Panc1 (cell line): ENCODE measurements around the gene PRDM10. TPM values are rescaled to one million over a fixed set of nuclear protein-coding genes. Genes with fewer than 3 reads are reported as not detected.

Source experiments
- ATAC-seq: fragments of 200-7000 bp; cut with Tn5 transposase; 2 replicates; pipeline ENCODE4 v1.9.1; 2020; ENCODE audit warnings: mild to moderate bottlenecking, moderate library complexity
- BruUV-seq: library from RNA; stranded (reverse); fragments of 400-500 nt; replicated peaks from 2 replicates; lab custom pipeline; 2021; lab: Mats Ljungman, UMichigan
- CTCF ChIA-PET: fragments of 300-600 bp; sonication (Branson Sonifier 250); formaldehyde crosslinking; loops from one replicate; lab custom pipeline; 2022; ENCODE audit warnings: antibody characterized with exemption; lab: Charles Lee
- POLR2A ChIA-PET: fragments of 300-600 bp; sonication (Branson Sonifier 250); formaldehyde crosslinking; loops from one replicate; lab custom pipeline; 2022; ENCODE audit warnings: antibody characterized with exemption; lab: Charles Lee
- DNase-seq: peaks from one replicate; pipeline ENCODE4 v3.0.0-alpha.2; 2010; ENCODE audit warnings: low read depth, low spot score
- H3K27ac ChIP-seq: 2 replicates; pipeline ENCODE4 v1.5.1; 2011; ENCODE audit warnings: mild to moderate bottlenecking, low read length, inconsistent platforms
- H3K27me3 ChIP-seq: fragments of 200-500 bp; sonication (Bioruptor generic); 2 replicates; pipeline ENCODE4 v1.6.0; 2014; ENCODE audit warnings: low read length, inconsistent platforms; ENCODE audit not compliant: control insufficient read depth, insufficient read depth
- H3K36me3 ChIP-seq: fragments of 200-500 bp; sonication (Bioruptor generic); 2 replicates; pipeline ENCODE4 v1.5.1; 2014; ENCODE audit warnings: inconsistent platforms, mild to moderate bottlenecking, low read length, moderate library complexity; ENCODE audit not compliant: control insufficient read depth, insufficient read depth
- H3K4me1 ChIP-seq: 2 replicates; pipeline ENCODE4 v1.5.1; 2011; ENCODE audit warnings: inconsistent platforms, mild to moderate bottlenecking, low read length, moderate library complexity; ENCODE audit not compliant: control insufficient read depth, insufficient read depth
- H3K4me3 ChIP-seq, 2 experiments: 2 replicates each; pipeline ENCODE4 v1.5.1; 2011 to 2012; ENCODE audit warnings: low read depth in 2 of 2, low read length in 2 of 2, mild to moderate bottlenecking in 2 of 2, inconsistent platforms in 1 of 2, moderate library complexity in 1 of 2
- H3K9me3 ChIP-seq: fragments of 200-500 bp; sonication (Bioruptor generic); 2 replicates; pipeline ENCODE4 v1.5.1; 2014; ENCODE audit warnings: low read depth, mild to moderate bottlenecking, inconsistent platforms, low read length, moderate library complexity; ENCODE audit not compliant: control insufficient read depth, insufficient read depth
- POLR2AphosphoS5 ChIP-seq: IDR thresholded peaks from 2 replicates; pipeline ENCODE4 v1.6.1; 2012; ENCODE audit warnings: mild to moderate bottlenecking, low read depth, low read length, moderate library complexity
- SIN3A ChIP-seq: IDR thresholded peaks from 2 replicates; pipeline ENCODE4 v1.6.1; 2012; ENCODE audit warnings: low read depth, mild to moderate bottlenecking, low read length, moderate library complexity, borderline replicate concordance; ENCODE audit not compliant: insufficient read depth
- TCF7L2 ChIP-seq: IDR thresholded peaks from 2 replicates; pipeline ENCODE4 v1.6.1; 2011; ENCODE audit warnings: mild to moderate bottlenecking, low read depth, low read length, inconsistent platforms
- in situ Hi-C: cut with HindIII; loops from 2 replicates; pipeline ENCODE4 v1.10.0; 2016; ENCODE audit warnings: low sequenced_read_pairs, low pct_unique_long_range_greater_than_20kb
- intact Hi-C: fragments of 100-400 bp; cut with micrococcal nuclease; formaldehyde crosslinking; loops from one replicate; pipeline ENCODE4 v1.10.0; 2022; ENCODE audit not compliant: unreplicated experiment
- total RNA-seq: library from RNA; stranded (reverse); gene quantifications from one replicate; pipeline ENCODE4 v1.2.1, GENCODE V29; 2021; ENCODE audit not compliant: unreplicated experiment
- TF ChIP-seq, protein P1 (sequence below): fragments of 450-650 bp; IDR thresholded peaks from 2 replicates; pipeline ENCODE4 v1.5.1; 2017; ENCODE audit warnings: mild to moderate bottlenecking
- TF ChIP-seq, protein P2 (sequence below), 2 experiments: IDR thresholded peaks; 2 replicates each; pipeline ENCODE4 v1.6.1; 2011 to 2012; ENCODE audit warnings: low read depth in 2 of 2, control low read depth in 1 of 2, low read length in 1 of 2, mild to moderate bottlenecking in 1 of 2, moderate library complexity in 1 of 2; ENCODE audit not compliant: insufficient read depth in 1 of 2

Gene PRDM10
- total RNA-seq, 1 experiment from 2014 or later, result 12.5 TPM

DNA sequence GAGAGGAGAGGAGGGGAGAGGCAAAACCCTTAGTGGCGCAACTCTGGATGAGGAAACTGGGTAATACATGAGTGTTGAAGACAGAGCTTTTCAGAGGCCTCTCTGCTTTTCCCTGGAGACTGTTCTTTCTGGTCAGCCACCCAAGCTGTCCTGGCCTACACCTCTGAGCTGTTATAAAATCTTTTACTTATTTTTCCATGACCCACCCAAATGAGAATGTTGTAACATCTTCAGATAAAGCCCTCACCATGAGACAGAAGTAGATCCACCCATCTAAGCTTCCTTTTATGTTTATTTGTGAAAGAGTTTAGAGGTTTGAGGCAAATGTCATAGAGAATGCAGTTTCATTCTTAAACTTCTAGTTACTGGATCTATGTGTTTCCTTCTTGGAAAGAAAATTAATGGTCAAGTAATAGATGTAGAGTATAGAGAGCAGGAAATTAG, 46.7 kb upstream of the PRDM10 start:
- no peaks in the 10 kb centered on the region for H3K27me3 ChIP-seq
- no TSS peak for BruUV-seq
- H3K4me3 ChIP-seq, result no peak overlapping the region
- no peak for TF ChIP-seq POLR2AphosphoS5
- TF ChIP-seq, protein P1, sequence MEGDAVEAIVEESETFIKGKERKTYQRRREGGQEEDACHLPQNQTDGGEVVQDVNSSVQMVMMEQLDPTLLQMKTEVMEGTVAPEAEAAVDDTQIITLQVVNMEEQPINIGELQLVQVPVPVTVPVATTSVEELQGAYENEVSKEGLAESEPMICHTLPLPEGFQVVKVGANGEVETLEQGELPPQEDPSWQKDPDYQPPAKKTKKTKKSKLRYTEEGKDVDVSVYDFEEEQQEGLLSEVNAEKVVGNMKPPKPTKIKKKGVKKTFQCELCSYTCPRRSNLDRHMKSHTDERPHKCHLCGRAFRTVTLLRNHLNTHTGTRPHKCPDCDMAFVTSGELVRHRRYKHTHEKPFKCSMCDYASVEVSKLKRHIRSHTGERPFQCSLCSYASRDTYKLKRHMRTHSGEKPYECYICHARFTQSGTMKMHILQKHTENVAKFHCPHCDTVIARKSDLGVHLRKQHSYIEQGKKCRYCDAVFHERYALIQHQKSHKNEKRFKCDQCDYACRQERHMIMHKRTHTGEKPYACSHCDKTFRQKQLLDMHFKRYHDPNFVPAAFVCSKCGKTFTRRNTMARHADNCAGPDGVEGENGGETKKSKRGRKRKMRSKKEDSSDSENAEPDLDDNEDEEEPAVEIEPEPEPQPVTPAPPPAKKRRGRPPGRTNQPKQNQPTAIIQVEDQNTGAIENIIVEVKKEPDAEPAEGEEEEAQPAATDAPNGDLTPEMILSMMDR, result no peak
- TF ChIP-seq, protein P2, sequence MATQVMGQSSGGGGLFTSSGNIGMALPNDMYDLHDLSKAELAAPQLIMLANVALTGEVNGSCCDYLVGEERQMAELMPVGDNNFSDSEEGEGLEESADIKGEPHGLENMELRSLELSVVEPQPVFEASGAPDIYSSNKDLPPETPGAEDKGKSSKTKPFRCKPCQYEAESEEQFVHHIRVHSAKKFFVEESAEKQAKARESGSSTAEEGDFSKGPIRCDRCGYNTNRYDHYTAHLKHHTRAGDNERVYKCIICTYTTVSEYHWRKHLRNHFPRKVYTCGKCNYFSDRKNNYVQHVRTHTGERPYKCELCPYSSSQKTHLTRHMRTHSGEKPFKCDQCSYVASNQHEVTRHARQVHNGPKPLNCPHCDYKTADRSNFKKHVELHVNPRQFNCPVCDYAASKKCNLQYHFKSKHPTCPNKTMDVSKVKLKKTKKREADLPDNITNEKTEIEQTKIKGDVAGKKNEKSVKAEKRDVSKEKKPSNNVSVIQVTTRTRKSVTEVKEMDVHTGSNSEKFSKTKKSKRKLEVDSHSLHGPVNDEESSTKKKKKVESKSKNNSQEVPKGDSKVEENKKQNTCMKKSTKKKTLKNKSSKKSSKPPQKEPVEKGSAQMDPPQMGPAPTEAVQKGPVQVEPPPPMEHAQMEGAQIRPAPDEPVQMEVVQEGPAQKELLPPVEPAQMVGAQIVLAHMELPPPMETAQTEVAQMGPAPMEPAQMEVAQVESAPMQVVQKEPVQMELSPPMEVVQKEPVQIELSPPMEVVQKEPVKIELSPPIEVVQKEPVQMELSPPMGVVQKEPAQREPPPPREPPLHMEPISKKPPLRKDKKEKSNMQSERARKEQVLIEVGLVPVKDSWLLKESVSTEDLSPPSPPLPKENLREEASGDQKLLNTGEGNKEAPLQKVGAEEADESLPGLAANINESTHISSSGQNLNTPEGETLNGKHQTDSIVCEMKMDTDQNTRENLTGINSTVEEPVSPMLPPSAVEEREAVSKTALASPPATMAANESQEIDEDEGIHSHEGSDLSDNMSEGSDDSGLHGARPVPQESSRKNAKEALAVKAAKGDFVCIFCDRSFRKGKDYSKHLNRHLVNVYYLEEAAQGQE (IDR thresholded peaks at IDR 0.05; ENCODE audit: insufficient read depth in 1 of 2, low read depth in 2 of 2, low read length in 1 of 2), result no peak
- intact Hi-C loops (no loop called here), in situ Hi-C loops (no loop called here)
- no peak for DNase-seq
- no peaks in the 10 kb centered on the region for H3K9me3 ChIP-seq
- no peak for ATAC-seq
- ChIA-PET CTCF (no interaction called here), POLR2A (interaction anchor here (0.6 kb wide), 1 partner anchor 32 kb away, joined by 3 read pairs; no protein-coding TSS in a partner anchor)
- no peaks in the 10 kb centered on the region for H3K4me1 ChIP-seq
- no peaks in the 10 kb centered on the region for H3K36me3 ChIP-seq
- H3K27ac ChIP-seq, result no peak overlapping the region

DNA sequence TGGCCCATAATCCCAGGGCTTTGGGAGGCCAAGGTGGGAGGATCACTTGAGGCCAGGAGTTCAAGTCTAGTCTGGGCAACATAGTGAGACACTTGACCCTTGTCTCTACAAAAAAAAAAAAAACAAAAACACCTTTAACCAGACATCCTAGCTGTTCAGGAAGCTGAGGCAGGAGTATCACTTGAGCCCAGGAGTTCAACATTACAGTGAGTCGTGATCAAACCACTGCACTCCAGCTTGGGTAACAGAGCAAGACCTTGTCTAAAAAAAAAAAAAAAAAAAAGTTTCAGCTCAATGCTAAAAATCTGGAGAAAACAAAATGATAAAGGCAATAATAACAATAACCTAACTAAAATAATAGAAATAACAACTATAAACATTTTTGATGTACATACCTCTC, 44.5 kb upstream of the PRDM10 start:
- Histone ChIP-seq H3K9me3 (no peaks in the 10 kb centered on the region), H3K4me3 (no peak overlapping the region), H3K27ac (no peak overlapping the region), H3K4me1 (peaks cover 4% of the 10 kb centered on the region; the same call in 1 of the 2 replicates), H3K27me3 (no peaks in the 10 kb centered on the region), H3K36me3 (no peaks in the 10 kb centered on the region)
- no TSS peak for BruUV-seq
- DNase-seq (no peak), ATAC-seq (no peak)
- ChIA-PET CTCF (interaction anchor here (0.6 kb wide), 1 partner anchor 9 kb away, joined by 5 read pairs; no protein-coding TSS in a partner anchor), POLR2A (no interaction called here)
- in situ Hi-C loops, result no loop called here
- TF ChIP-seq, protein P2 (IDR thresholded peaks at IDR 0.05; ENCODE audit: insufficient read depth in 1 of 2, low read depth in 2 of 2, low read length in 1 of 2), result no peak
- no peak for TF ChIP-seq SIN3A
- TF ChIP-seq, protein P1, result no peak
- no peak for TF ChIP-seq POLR2AphosphoS5
- TF ChIP-seq TCF7L2, result no peak
- intact Hi-C loops, result no loop called here
